Central memory CD4-positive, alpha-beta T cell (primary cell): ENCODE data around the gene PHLDB3.
"Not testable (repeated sequence)": the region's sequence is repeated elsewhere in the genome, so short reads cannot be mapped to it uniquely, and the experiment has no call there.

Experiments used
- DNase-seq: peaks from one replicate; pipeline ENCODE4 v3.0.0; 2022

PHLDB3 gene

GRCh38 chr19:43466793-43467192 lies 37.8 kb downstream of the PHLDB3 start:
- DNase-seq, result no peak

DNA sequence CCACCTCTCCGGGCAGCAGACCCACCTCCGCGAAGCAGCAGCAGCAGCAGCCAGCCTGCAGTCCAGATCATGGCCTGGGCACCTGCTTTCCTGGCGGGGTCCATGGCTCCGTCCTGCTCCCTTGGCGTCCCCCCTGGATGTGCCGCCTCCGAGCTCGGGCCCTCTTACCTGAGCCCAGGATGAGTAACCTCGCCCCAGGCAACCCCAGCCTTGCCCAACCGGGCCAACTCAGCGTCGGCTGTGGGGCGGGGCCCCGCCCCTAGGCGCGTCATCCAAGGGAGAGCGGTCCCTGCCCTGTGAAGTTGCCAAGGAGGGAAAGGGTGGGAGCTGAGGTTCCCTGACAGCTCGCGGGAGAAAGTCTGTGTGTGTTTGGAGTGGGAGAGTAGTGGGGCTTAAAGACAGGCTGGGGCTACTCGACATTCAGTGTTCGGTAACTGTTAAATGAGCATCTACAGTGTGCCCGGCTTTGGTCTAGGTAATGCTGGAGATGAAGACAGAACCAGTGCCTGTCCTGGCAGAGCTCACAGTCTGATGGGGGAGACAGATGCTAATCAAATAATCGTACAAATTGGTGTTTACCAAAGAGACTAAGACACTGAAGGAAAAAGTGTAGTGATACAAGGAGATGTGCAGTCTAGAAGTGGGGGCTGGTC lies 39.0 kb downstream of the PHLDB3 start, which contains the start of gene LYPD3:
TSS of gene LYPD3 (minus strand) at position 141 of the 653 bp plus-strand sequence. CDS start at position 104, 37 bp downstream.
- no peak for DNase-seq

DNA sequence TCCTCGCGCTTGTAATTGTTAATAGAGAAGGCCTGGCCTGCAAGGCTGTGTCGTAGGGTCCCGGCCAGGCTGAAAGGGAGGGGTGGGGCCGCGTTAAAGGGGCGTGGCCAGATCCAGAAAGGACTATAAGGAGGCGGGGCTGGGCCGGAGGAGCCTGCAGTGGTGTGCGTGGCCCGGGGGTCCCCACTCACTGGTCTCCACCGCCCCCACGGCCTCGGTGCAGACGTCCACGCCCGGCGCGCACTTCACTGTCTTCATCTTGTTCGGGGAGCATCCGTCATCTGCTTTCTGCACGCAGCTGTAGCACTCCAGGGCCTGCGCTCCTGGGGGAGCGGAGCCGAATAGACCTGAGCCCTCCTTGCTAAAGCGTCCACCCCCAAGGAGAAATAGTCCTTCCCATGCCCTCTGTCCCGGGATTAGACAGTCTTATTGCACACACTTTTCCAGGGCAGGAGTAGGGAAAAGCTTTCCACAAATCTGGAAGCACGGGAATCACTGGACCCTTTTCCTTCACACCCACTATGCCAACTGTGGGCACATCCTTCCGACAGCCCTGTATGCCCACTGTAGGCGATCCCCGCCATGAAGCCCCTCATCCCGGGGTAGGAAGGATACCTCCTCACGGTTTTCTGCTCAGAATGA lies 40.3 kb downstream of the PHLDB3 start:
- DNase-seq, result no peak

DNA sequence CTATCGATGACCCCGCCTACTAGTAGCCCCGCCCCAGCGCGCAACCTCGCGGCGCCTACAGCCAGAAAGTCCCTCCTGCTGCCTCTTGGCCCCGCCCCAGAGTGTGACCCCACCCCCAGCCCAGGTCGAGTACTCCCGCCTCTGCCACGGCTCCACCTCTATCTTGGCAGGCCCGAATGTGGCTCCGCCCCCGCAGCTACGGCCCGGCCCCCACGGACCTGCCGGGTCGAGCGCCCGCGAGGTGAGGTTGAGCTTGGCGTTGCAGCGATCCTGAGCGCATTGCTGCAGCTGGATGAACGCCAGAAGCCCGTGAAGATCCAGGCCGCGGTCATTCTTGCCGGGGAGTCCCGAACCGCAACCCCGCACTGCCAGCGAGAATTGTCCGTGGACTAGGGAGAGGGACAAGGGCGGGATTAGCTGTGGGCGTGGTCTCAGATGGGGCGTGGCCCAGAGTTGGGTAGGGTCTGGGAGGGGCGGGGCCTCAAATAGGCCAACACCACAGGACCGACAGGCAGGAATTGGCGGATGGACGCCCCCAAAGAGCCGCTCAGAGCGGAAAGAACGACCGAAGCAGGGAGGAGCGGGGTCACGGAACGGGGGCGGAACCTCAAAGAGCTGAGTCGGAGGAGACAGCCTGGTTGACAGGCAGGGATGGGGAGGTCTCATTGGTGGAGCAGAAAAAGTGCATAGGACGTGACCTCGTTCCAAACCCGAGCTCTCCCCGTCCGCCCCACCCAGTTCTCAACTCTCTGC lies 41.0 kb downstream of the PHLDB3 start:
- DNase-seq, result peak; percentile 98

GRCh38 chr19:43462785-43463380 lies 41.7 kb downstream of the PHLDB3 start:
- DNase-seq, result no peak

DNA sequence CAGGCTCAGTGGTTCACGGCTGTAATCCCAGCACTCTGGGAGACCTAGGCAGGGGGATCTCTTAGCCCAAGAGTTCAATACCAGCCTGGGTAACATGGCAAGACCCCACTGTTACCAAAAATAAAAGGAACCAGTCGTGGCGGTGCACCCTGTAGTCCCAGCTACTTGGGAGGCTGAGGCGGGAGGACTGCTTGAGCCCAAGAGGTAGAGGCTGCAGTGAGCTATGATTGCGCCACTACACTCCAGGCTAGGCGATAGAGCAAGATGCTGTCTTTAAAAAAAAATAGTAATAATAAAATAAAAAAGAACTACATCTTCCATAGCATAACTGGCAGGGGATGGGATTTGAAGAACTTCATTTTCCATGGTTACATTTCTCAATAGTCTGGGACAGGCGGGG lies 42.2 kb downstream of the PHLDB3 start:
- DNase-seq, result no peak

DNA sequence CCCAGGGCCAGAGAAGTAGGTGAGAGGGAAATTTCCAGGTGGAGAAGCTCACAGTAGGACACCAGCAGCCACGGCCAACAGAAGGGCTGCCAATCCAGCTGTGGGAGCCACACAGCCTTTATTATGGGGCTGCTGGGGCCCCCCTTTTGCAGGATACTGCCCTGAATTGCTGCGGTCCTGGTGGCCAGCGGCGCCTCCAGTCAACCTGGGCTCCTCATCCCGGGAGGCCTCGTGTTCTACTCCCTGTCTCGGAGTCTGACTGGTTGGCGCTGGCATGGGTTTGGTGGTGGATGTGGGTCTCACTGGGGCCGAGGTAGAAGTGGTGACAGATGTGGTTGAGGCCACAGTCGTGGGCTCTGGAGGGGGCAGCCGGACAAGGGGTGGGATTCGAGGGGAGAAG lies 43.2 kb downstream of the PHLDB3 start:
- DNase-seq, result no peak

GRCh38 chr19:43460362-43461016 lies 44.1 kb downstream of the PHLDB3 start:
- no peak for DNase-seq

- no peak for DNase-seq
These were observed 46.7 kb downstream of the PHLDB3 start for GRCh38 chr19:43457809-43458208.

DNA sequence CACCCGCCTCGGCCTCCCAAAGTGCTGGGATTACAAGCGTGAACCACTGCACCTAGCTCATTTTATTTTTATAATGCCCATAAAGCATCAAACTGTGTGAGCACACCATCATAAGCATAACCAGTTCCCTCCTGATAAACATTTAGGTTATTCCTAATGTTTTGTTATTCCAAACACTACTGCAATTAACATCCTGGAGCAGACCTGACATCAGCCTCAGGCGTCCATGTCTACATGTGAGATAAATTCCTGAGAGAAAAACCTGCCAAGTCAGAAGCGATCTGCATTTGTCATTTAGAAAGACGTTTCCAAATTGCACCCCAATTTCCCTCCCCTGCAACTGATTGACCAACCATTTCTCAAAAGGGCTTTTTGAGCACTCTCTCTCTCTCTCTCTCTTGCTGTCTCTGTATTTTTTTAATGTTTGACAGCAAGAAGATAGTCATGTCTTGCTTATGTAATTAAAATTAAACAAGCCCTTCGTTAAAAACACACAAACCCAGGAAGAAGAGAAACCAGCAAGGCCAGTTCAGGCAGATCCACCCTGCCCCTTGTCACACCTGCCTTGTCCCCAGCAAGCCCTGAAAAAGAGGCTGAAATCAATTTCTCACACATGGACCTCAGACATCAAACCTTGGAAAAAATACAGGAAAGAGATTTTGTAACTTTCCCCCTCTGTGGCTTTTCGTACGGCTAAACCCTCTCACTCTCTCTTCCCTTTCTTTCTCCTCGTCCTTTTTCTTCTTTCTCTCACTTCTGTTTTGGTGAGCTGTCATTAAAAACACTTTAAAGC lies 49.0 kb downstream of the PHLDB3 start:
- DNase-seq, result no peak

DNA sequence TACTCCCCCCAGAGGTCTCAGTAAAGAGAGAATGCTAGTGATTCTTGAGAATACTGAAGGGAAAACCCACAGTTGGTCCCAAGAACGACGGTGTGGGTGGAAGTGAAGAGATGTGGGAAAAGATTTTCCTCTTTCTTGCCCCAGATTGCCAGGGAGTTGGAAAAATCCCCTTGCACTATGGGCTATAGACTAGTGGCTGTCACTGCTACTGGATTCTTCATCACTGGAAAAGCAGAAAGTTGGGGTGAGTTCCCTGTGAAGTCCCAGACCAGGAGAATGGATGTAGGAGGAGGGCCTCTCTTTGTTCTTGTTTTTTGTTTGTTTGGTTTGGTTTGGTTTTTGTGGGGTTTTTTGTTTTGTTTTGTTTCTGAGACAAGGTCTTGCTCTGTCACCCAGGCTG lies 50.5 kb downstream of the PHLDB3 start:
- DNase-seq, result no peak

GRCh38 chr19:43452582-43452981 lies 52.0 kb downstream of the PHLDB3 start:
- no peak for DNase-seq

DNA sequence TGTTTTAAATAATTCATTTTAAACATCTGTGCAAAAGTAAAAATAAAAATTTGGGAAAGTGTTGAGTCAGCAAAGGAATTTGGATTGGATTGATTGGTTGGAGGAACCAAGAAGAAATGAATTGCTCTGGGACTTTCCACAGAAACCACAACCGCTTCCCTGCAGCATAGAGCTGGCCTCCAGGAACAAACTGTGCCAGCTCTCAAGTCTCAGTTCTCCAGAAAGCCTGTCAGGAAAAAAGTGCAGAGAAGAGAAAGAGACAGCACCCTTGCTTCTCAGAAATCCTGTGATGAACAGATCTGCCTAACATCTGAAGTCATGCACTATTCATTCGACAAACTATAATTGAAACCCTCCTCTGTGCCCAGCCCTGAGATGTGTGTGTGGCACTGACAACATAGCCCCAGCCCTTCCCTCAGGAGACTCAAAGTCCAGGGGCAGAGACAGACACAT lies 54.0 kb downstream of the PHLDB3 start:
- DNase-seq, result no peak

DNA sequence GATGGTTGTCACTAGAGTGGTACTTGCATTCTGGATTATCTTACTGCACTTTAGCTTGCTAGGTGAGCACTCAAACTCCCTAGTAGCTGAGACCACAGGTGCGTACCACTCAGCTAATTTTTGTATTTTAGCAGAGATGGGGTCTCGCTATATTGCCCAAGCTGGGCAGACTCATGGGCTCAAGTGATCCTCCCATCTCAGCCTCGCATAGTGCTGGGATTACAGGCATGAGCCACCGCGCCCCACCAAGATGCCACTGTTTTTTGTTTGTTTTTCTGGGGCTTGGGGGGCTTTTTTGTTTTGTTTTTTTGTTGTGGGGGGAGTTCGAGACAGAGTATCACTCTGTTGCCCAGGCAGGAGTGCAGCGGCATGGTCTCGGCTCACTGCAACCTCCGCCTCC lies 56.9 kb downstream of the PHLDB3 start:
- DNase-seq, result no peak

DNA sequence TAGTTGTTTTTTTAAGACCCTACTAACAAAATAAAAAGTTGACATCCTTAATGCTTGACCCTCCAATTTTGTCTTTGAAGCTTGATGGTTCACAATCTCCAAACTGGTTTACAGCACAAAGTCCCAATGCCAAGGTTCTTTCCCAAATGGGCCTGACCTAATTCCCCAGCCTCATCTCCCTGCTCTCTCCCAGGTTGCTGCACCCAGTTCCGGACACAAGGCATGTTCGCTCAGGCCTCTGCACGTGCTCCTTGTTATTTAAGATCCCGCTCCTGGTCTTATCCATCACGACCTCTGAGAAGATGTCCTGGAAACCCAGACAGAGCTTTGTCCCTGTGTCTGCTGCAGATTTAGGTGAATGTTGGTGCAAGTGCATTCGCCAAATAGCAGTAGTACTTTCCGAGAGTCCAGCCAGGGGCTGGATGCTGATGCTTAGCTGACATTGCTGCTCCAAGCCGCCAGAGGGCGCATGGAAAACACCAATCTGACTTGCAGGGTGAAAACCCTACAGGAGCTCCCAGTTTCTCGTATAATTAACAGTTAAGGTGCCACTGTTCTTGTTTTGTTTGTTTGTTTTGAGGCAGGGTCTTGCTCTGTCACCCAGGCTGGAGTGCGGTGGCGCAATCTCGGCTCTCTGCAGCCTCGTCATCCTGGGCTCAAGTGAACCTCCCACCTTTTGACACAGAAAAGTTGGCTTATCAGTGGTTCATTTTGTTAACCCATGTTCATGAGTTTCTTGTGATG lies 57.6 kb downstream of the PHLDB3 start:
- DNase-seq, result peak; percentile 75

DNA sequence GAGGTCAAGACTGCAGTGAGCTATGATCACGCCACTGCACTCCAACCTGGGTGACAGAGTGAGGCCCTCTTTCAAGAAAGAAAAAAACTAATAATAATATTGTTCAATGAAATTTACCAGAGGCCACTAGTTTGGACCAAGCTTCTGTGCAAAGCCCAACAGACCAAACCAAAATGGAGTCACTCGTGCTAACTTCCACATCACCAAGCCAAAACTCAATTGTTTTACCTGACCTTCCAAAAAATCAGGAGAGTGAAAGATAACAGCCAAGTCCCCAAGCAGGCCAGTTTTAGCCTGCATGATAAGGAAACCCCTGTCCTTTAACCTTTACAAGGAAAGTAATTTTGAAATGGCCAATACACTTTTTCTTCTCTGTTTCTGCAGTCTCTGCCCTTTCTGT lies 59.1 kb downstream of the PHLDB3 start:
- DNase-seq, result no peak

DNA sequence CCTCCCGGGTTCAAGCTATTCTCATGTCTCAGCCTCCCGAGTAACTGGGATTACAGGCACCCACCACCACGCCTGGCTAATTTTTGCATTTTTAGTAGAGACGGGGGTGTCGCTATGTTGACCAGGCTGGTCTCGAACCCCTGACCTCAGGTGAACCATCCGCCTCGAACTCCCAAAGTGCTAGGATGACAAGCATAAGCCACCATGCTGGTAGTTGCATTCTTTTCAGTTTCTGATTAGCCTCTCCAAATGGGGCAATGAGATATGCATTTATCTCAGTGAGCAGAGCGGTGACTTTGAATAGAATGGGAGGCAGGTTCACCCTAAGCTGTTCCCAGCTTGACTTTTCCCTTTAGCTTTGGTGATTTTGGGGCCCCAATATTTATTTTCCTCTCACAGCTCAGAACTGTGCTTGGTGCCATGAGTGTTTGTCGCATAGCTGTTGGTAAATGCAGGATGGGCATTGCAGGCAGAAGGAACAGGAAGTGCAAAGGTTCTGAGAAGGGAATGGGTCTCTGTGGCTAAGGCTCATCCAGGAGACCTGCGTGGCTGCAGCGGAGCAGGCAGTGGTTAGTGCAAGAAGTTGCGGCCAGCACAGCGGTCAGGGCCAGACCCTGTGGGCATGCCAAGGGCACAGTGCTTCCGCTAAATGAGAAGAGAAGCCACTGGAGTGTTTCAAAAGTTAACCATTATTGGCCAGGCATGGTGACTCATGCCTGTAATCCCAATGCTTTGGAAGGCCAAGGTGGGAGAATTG lies 59.8 kb downstream of the PHLDB3 start:
- DNase-seq, result no peak

GRCh38 chr19:43444091-43444490 lies 60.5 kb downstream of the PHLDB3 start:
- DNase-seq, result not testable (repeated sequence)

GRCh38 chr19:43441716-43442115 lies 62.8 kb downstream of the PHLDB3 start:
- DNase-seq, result no peak

GRCh38 chr19:43439709-43440063 lies 64.9 kb downstream of the PHLDB3 start:
- no peak for DNase-seq
